ENCODE results near the gene ZCWPW1. TPM values are rescaled to one million over a fixed set of nuclear protein-coding genes. Genes with fewer than 3 reads are reported as not detected.
"Not testable (repeated sequence)": the region's sequence is repeated elsewhere in the genome, so short reads cannot be mapped to it uniquely, and the experiment has no call there.

ZCWPW1 gene
- total RNA-seq, 2 experiments from 2014 or later = 2.3 TPM

DNA sequence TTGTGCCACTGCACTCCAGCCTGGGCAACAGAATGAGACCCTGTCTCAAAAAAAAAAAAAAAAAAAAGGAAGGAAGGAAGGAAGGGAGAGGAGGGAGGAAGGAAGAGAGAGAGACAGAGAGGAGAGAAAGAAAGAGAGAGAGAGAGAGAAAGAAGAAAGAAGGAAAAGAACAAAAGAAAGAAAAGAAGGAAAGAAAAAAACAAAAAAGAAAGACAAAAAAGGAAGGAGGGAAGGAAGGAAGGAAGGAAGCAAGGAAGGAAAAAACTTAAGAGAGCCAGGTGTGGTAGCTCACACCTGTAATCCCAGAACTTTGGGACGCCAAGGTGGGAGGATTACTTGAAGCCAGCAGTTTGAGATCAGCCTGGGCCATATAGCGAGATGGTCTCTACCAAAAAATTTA lies 36.3 kb upstream of the ZCWPW1 start:
- ChIA-PET CTCF (interaction anchor here (0.7 to 0.8 kb wide), 2 partner anchors 57 to 280 kb away, joined by 3 read pairs; no protein-coding TSS in a partner anchor), POLR2A (interaction anchor here (0.8 kb wide), 1 partner anchor 11 kb away, joined by 3 read pairs; no protein-coding TSS in a partner anchor)

DNA sequence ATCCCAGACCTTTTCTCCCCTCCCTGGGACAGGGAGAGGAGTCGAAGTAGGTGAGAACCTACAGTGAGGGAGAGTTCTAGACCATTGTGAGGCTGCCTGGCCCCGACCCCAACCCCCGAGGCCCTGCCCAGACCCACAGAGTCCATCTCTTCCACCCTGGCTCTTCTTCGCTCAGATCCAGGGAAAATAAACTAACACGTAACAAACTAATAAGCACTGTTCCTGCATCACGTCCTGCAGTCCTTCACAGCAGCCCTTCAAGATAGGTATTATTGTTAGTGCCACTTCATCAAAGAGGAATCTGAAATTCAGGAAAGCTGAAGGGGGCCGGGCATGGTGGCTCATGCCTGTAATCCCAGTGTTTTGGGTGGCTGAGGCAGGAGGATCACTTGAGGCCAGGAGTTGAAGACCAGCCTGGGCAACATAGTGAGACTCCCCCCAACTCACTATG lies 35.7 kb upstream of the ZCWPW1 start, which contains the start of gene SPACDR:
Gene SPACDR (minus strand): TSS at position 51 of the 451 bp plus-strand sequence. CDS start 235 bp downstream, outside the sequence.
- CTCF ChIA-PET = interaction anchor here (1.4 kb wide), 1 partner anchor 14 kb away, joined by 3 read pairs; no protein-coding TSS in a partner anchor
- POLR2A ChIA-PET = no interaction called here

DNA sequence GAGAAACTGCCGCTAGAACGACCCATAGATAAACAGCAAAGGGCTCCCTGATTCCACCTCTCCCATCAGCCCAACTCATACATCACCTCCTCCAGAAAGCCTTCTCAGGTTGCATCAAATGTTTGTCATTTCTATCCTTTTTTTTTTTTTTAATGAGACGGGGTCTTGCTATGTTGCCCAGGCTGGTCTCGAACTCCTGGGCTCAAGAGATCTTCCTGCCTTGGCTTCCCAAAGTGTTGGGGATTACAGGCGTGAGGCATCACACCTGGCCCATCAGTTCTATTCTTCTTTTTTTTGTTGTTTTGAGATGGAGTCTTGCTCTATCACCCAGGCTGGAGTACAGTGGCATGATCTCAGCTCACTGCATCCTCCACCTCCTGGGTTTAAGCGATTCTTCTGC lies 28.5 kb upstream of the ZCWPW1 start:
- CTCF ChIA-PET = no interaction called here
- POLR2A ChIA-PET = no interaction called here

DNA sequence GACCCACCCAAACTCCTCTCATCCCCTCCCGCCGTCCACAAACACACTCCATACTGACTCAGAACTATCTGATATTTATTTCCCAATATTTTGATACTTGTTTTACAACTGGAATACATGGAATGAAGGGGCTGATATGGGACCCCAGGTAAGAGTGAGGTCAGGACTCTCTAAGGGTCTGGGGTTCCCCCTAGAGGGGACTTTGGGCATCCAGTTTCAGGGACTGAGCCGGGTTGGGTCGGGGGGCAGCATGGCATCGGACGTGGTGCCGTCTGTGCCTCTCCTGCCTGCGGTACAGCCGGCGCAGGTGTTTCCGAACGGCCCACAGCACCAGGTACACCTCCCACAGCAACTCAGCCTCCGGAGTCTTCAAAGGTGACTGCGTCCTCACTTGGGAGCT lies 28.1 kb upstream of the ZCWPW1 start:
- CTCF ChIA-PET = interaction anchor here (1.1 to 1.2 kb wide), 2 partner anchors 13 to 21 kb away, joined by 3 to 4 read pairs; no protein-coding TSS in a partner anchor
- POLR2A ChIA-PET = no interaction called here

DNA sequence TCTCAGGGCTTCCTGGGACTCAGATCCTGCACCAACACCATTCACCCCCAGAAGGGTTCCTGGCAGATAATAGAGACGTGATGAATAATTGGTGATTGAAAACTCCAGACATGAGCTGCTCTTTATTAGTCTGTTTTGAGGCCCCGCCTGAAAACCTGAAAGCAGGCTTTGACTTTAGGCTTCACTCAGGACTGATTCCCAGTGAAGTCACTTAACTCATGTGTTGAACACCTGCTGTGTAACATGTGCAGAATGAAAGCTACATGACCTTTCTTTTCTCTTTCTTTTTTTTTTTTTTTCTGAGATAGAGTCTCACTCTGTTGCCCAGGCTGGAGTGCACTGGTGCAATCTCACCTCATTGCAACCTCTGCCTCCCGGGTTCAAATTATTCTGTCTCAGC lies 26.7 kb upstream of the ZCWPW1 start:
- ChIA-PET POLR2A (no interaction called here), CTCF (interaction anchor here (0.9 to 1.2 kb wide), 3 partner anchors 14 to 20 kb away, joined by 3 to 4 read pairs (median 4); no protein-coding TSS in a partner anchor)

DNA sequence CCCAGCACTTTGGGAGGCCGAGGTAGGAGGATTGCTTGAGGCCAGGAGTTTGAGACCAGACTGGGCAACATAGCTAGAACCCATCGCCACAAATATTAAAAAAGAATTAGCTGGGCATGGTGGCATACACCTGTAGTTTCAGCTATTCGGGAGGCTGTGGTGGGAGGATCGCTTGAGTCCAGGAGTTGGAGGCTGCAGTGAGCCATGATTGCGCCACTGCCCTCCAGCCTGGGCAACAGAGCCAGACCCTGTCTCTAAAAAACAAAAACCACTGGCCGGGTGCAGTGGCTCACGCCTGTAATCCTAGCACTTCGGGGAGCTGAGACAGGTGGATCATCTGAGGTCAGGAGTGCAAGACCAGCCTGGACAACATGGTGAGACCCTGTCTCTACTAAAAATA lies 25.4 kb upstream of the ZCWPW1 start:
- CTCF ChIA-PET = interaction anchor here (1.2 kb wide), 1 partner anchor 106 kb away, joined by 5 read pairs; no protein-coding TSS in a partner anchor
- POLR2A ChIA-PET = interaction anchor here (1.0 to 1.1 kb wide), 2 partner anchors 11 to 19 kb away, joined by 3 read pairs; no protein-coding TSS in a partner anchor

GRCh38 chr7:100452513-100452912 lies 24.0 kb upstream of the ZCWPW1 start:
- POLR2A ChIA-PET = interaction anchor here (0.6 kb wide), 1 partner anchor 301 kb away, joined by 6 read pairs; no protein-coding TSS in a partner anchor
- CTCF ChIA-PET = interaction anchor here (0.6 kb wide), 1 partner anchor 273 kb away, joined by 3 read pairs; no protein-coding TSS in a partner anchor

GRCh38 chr7:100449190-100449795 lies 20.8 kb upstream of the ZCWPW1 start:
- POLR2A ChIA-PET = interaction anchor here (0.6 kb wide), 1 partner anchor 19 kb away, joined by 3 read pairs; no protein-coding TSS in a partner anchor
- CTCF ChIA-PET = interaction anchor here (0.6 to 1.7 kb wide), 9 partner anchors 14 to 1639 kb away, joined by 3 to 4 read pairs (median 3); partner anchors contain the start of genes NYAP1 and ZCWPW1

GRCh38 chr7:100447363-100447762 lies 18.9 kb upstream of the ZCWPW1 start:
- ChIA-PET POLR2A (interaction anchor here (0.6 kb wide), 1 partner anchor 253 kb away, joined by 3 read pairs; no protein-coding TSS in a partner anchor), CTCF (interaction anchor here (0.6 to 2.8 kb wide), 4 partner anchors 10 to 105 kb away, joined by 3 to 8 read pairs (median 3); partner anchors contain the start of genes PPP1R35 and TSC22D4)

DNA sequence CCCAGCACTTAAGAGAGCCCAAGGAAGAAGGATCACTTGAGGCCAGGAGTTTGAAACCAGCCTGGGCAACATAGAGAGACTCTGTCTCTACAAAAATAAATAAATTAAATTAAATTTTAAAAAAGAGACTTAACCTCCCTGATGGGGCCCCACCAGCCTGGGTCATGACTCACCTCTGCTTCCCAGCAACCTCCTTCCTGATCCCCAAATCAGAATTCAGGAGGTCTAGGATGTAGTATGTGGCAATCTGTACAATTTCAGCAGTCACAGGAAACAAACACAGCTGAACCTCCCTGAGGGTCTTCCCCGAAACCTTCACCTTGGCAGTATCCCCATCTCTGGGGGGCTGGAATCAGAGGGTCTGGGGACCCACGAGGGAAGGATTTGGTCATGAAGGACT lies 17.5 kb upstream of the ZCWPW1 start:
- ChIA-PET POLR2A (no interaction called here), CTCF (interaction anchor here (0.7 to 2.8 kb wide), 5 partner anchors 9 to 39 kb away, joined by 3 to 9 read pairs (median 7); partner anchors contain the start of genes NYAP1 and PPP1R35)

GRCh38 chr7:100444311-100445278 lies 16.1 kb upstream of the ZCWPW1 start:
- ChIA-PET POLR2A (interaction anchor here (0.6 kb wide), 1 partner anchor 15 kb away, joined by 5 read pairs; the partner anchor contains the start of gene MEPCE), CTCF (no interaction called here)

DNA sequence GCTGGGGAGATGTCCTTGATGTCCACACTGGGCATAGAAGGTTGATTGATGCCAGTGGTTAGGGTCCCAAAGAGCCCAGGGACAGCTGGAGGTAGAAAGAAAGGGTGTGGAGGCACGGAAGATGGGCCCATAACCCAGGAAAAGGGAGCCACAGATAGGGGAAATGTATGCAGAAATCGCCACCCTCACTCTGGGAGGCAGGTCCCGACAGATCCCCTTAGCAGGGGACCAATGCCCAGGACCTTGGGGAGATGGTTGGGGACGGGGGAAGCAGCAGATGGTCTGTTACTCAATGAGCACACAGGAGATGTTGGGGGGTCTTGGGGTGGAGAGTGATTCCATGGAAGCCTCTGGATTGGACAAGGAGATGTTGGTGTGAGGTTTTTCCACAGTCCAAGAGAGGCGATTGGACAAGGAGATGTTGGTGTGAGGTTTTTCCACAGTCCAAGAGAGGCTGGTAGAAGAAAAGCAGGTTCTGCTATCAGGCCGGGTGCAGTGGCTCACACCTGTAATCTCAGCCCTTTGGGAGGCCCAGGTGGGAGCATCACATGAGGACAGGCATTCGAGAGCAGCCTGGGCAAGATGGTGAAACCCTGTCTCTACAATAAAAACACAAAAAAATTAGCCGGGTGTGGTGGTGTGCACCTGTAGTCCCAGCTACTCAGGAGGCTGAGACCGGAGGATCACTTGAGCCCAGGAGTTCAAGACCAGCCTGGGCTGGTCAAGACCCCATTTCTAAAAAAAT lies 14.8 kb upstream of the ZCWPW1 start:
- CTCF ChIA-PET = no interaction called here

DNA sequence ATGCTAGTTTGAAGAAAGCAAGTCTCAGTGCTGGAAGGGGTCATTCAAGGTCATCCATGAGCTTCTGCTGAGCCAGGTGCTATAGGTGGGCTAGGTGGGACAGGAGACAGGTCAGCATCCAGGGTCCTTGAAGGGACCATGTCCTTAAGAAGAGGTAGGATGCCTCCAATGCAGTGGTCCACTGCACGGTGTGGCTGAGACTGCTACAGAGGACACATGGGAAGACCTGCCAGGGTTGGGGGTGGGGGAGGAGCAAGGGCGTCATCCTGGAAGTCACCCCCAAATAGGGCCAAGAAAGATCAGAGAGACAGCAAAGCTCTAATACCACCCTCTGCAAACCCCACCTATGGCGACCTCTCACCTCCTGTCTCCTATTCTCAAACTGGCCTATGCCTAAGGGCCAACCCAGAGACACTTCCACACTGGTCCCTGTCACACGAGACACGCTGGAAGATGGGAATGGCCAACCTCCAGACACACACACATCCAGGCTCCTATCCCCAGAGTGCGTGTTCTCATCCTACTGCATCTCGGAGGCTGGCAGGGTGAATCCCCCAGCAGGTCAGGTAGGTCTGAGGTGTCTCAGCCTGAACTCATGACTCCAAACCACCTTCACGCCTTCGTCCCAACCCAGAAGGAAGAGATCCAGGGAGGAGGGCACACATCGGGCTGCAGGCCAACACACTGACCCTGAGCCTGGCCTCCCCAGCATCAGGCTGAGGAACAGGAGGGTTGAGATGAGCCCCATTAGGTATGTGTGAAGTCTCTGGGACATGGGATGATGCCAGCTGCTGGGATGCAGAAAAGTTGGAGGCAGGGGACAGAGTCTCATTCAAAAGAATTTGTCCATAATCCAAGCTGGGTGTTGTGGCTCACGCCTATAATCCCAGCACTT lies 13.4 kb upstream of the ZCWPW1 start:
- ChIA-PET CTCF (interaction anchor here (0.7 kb wide), 1 partner anchor 267 kb away, joined by 3 read pairs; no protein-coding TSS in a partner anchor), POLR2A (no interaction called here)

More for the DNA sequence above, 14.8 kb upstream of the ZCWPW1 start:
- POLR2A ChIA-PET = interaction anchor here (0.7 kb wide), 1 partner anchor 1064 kb away, joined by 7 read pairs; no protein-coding TSS in a partner anchor

GRCh38 chr7:100439244-100439643 lies 10.7 kb upstream of the ZCWPW1 start:
- POLR2A ChIA-PET = interaction anchor here (1.0 kb wide), 1 partner anchor 27 kb away, joined by 4 read pairs; no protein-coding TSS in a partner anchor
- CTCF ChIA-PET = not testable (repeated sequence)

- POLR2A ChIA-PET = interaction anchor here (0.6 to 1.0 kb wide), 2 partner anchors 27 to 196 kb away, joined by 4 to 13 read pairs; no protein-coding TSS in a partner anchor
- CTCF ChIA-PET = not testable (repeated sequence)
Measured at GRCh38 chr7:100438731-100439130, 10.2 kb upstream of the ZCWPW1 start.

- POLR2A ChIA-PET = interaction anchor here (0.6 kb wide), 1 partner anchor 196 kb away, joined by 13 read pairs; no protein-coding TSS in a partner anchor
- CTCF ChIA-PET = interaction anchor here (2.1 to 2.4 kb wide), 2 partner anchors 9 to 13 kb away, joined by 8 read pairs; no protein-coding TSS in a partner anchor
Measured at GRCh38 chr7:100438172-100438571, 9.7 kb upstream of the ZCWPW1 start.

Data from activated CD8-positive, alpha-beta memory T cell treated with anti-CD3 and anti-CD28 coated beads for 36 hours (primary cell).